Endometrial microvascular endothelial cells (primary cell): Measurements from ENCODE around the gene C9. TPM values are rescaled to one million over a fixed set of nuclear protein-coding genes. Genes with fewer than 3 reads are reported as not detected.
"Not testable (repeated sequence)": the region's sequence is repeated elsewhere in the genome, so short reads cannot be mapped to it uniquely, and the experiment has no call there.

Experiments used
- in situ Hi-C: cut with HindIII; loops from 2 replicates; pipeline ENCODE4 v1.10.0; 2017; ENCODE audit warnings: low sequenced_read_pairs, low pct_unique_long_range_greater_than_20kb; ENCODE audit errors: inconsistent ontology term
- total RNA-seq: library from RNA; depleted of rRNA; stranded (reverse); fragments of >200 nt; gene quantifications from one replicate; pipeline ENCODE4 v1.2.3, GENCODE V29; 2015; ENCODE audit errors: inconsistent ontology term

The C9 gene
- total RNA-seq, 1 donor from 2014 or later: not detected

GRCh38 chr5:39236718-39237117 is 127.6 kb downstream of the C9 start:
- in situ Hi-C loops: no loop called here

GRCh38 chr5:39235648-39236047 is 128.6 kb downstream of the C9 start:
- in situ Hi-C loops: no loop called here

DNA sequence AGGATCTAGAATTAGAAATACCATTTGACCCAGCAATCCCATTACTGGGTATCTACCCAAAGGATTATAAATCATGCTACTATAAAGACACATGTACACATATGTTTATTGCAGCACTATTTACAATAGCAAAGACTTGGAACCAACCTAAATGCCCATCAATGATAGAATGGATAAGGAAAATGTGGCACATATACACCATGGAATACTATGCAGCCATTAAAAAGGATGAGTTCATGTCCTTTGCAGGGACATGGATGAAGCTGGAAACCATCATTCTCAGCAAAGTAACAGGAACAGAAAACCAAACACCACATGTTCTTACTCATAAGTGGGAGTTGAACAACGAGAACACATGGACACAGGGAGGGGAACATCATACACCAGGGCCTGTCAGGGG is 129.8 kb downstream of the C9 start:
- in situ Hi-C loops: not testable (repeated sequence)

Other genes with a start within 250 kb of the C9 start
- gene FYB1, start 144.9 kb downstream of the C9 start, total RNA-seq: not detected
- gene DAB2, start 60.5 kb upstream of the C9 start, total RNA-seq: 111 TPM